Neural cell (in vitro differentiated cells): ENCODE results near the gene ST14.

Source experiments
- EP300 ChIP-seq: fragments of 450-650 bp; conservative IDR thresholded peaks from 2 replicates; pipeline ENCODE4 v1.6.1; 2014; ENCODE audit warnings: antibody characterized with exemption, mild to moderate bottlenecking, moderate library complexity; ENCODE audit not compliant: poor library complexity, severe bottlenecking
- MXI1 ChIP-seq: fragments of 450-650 bp; conservative IDR thresholded peaks from 2 replicates; pipeline ENCODE4 v1.6.1; 2014; ENCODE audit warnings: antibody characterized with exemption, mild to moderate bottlenecking; ENCODE audit not compliant: poor library complexity, severe bottlenecking
- SMC3 ChIP-seq: fragments of 450-650 bp; conservative IDR thresholded peaks from 2 replicates; pipeline ENCODE4 v1.6.1; 2014; ENCODE audit warnings: antibody characterized with exemption, mild to moderate bottlenecking, moderate library complexity; ENCODE audit not compliant: poor library complexity
- TF ChIP-seq, protein P1 (sequence below): fragments of 450-650 bp; IDR thresholded peaks from 2 replicates; pipeline ENCODE4 v1.5.1; 2014; ENCODE audit warnings: antibody characterized with exemption, mild to moderate bottlenecking, moderate library complexity; ENCODE audit not compliant: poor library complexity, severe bottlenecking

DNA sequence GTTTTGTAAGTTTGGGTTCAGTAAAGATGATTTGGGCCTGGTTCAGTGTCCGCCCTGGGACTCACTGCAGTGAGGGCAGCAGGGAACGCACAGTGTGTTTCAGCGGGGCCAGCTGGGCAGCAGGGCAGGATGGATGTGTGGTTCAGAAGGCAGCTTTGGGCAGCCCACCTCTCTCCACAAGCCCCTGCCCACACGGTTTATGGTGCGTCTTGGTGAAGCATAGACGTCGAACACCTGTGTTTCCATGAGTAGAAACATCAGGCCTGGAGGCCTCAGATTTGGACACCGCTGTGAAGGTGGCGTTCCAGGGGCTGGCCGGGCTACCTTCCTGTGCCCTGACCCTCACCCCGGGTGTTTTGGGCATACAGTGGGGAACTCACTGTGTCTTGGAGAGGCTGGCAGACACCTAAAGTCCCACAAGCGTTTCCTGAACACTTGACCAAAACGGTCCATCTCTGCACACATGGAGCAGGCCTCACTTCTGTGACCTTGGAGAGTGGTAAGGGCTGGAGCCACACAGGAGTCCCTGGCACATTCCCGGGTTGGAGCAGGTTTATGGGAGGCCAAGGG is 59.0 kb downstream of the ST14 start:
- TF ChIP-seq EP300, result no peak
- TF ChIP-seq MXI1, result no peak
- TF ChIP-seq, protein P1, sequence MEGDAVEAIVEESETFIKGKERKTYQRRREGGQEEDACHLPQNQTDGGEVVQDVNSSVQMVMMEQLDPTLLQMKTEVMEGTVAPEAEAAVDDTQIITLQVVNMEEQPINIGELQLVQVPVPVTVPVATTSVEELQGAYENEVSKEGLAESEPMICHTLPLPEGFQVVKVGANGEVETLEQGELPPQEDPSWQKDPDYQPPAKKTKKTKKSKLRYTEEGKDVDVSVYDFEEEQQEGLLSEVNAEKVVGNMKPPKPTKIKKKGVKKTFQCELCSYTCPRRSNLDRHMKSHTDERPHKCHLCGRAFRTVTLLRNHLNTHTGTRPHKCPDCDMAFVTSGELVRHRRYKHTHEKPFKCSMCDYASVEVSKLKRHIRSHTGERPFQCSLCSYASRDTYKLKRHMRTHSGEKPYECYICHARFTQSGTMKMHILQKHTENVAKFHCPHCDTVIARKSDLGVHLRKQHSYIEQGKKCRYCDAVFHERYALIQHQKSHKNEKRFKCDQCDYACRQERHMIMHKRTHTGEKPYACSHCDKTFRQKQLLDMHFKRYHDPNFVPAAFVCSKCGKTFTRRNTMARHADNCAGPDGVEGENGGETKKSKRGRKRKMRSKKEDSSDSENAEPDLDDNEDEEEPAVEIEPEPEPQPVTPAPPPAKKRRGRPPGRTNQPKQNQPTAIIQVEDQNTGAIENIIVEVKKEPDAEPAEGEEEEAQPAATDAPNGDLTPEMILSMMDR, result no peak
- no peak for TF ChIP-seq SMC3
